Skeletal muscle tissue (tissue), 4 donors: ENCODE results near the gene RASD1. TPM values are rescaled to one million over a fixed set of nuclear protein-coding genes. Genes with fewer than 3 reads are reported as not detected.
"Not testable (repeated sequence)": the region's sequence is repeated elsewhere in the genome, so short reads cannot be mapped to it uniquely, and the experiment has no call there.

Experiments
- H3K27ac ChIP-seq: one replicate; pipeline ENCODE4 v1.7.0; 2013; ENCODE audit warnings: mild to moderate bottlenecking, low read depth, low read length, inconsistent platforms
- H3K27me3 ChIP-seq, 3 donors: one replicate each; pipeline ENCODE4 v1.7.0; 2013; ENCODE audit warnings: low read length in 3 of 3; ENCODE audit not compliant: control insufficient read depth in 3 of 3, insufficient read depth in 3 of 3
- H3K36me3 ChIP-seq, 3 donors: one replicate each; pipeline ENCODE4 v1.7.0; 2013; ENCODE audit warnings: low read length in 3 of 3; ENCODE audit not compliant: control insufficient read depth in 3 of 3, insufficient read depth in 3 of 3
- H3K4me1 ChIP-seq, 3 donors: one replicate each; pipeline ENCODE4 v1.7.0; 2013; ENCODE audit warnings: low read length in 3 of 3, mild to moderate bottlenecking in 3 of 3; ENCODE audit not compliant: control insufficient read depth in 3 of 3, insufficient read depth in 3 of 3
- H3K4me3 ChIP-seq, 3 donors: one replicate each; pipeline ENCODE4 v1.7.0; 2013; ENCODE audit warnings: low read length in 3 of 3
- H3K9ac ChIP-seq, 3 donors: one replicate each; pipeline ENCODE4 v1.7.0; 2013; ENCODE audit warnings: low read length in 3 of 3, mild to moderate bottlenecking in 3 of 3, moderate library complexity in 2 of 3, low read depth in 1 of 3
- H3K9me3 ChIP-seq, 3 donors: one replicate each; pipeline ENCODE4 v1.7.0; 2013; ENCODE audit warnings: low read length in 3 of 3; ENCODE audit not compliant: control insufficient read depth in 3 of 3
- total RNA-seq: library from RNA; depleted of rRNA; stranded (reverse); fragments of >200 nt; gene quantifications from one replicate; pipeline ENCODE4 v1.2.3, GENCODE V29; 2014
- donor health status: Osteomylitis.

The RASD1 gene
- total RNA-seq, 1 donor from 2014 or later = 4.2 TPM

DNA sequence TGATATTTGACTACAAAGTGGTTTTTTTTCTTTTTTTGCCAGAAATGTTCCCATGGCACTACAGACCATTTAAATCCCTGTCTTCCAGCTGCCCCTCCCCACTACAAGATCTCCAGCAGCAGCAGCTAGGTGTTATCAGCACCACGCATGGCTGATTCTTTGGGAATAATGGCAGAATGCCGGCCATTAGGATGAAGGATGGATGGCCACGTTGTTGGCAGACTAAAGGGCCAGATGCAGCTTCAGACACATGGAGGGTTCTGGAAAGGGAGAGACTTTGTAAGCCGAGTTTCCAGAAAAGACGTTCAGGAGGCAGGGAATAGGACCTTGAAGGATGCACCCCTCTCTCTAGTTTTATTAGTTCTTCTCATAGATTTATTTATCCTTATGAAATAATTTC lies 29.7 kb downstream of the RASD1 start:
- Histone ChIP-seq H3K27ac (no peak overlapping the region), H3K27me3 (peaks cover 9 to 10% (median 9%) of the 10 kb centered on the region in 3 donors)

GRCh38 chr17:17465878-17466277 lies 30.3 kb downstream of the RASD1 start:
- not testable (repeated sequence) for H3K36me3 ChIP-seq, H3K4me1 ChIP-seq, H3K4me3 ChIP-seq, H3K27ac ChIP-seq, H3K9me3 ChIP-seq, H3K9ac ChIP-seq
- H3K27me3 ChIP-seq = peaks cover 9 to 10% (median 9%) of the 10 kb centered on the region in 3 donors

More for the DNA sequence above, 29.7 kb downstream of the RASD1 start:
- Histone ChIP-seq H3K9me3 (peaks cover 0 to 3% (median 0%) of the 10 kb centered on the region in 3 donors), H3K4me1 (peaks cover 0 to 3% (median 0%) of the 10 kb centered on the region in 3 donors), H3K36me3 (no peaks in the 10 kb centered on the region), H3K4me3 (no peak overlapping the region), H3K9ac (no peak overlapping the region)

DNA sequence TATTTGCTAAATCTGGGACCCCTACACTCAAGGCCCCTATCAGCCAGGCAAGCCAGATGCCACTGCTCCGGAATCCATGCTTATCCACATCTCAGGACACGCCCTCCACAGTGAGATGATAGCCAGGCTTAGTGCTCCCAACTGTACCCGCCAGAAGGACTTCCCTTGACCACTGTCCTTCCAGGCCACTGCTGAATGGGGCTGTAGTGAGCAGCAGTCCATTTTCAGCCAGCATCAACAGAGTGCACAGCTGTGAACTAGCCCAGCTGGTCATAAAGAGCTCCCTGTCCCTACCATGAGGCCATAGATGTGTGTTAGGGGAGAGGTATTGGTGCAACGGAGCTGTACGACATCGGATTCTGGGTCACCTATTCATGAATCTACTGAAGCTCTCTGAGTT lies 32.4 kb downstream of the RASD1 start:
- Histone ChIP-seq H3K27ac (no peak overlapping the region), H3K9me3 (peaks cover 0 to 3% (median 0%) of the 10 kb centered on the region in 3 donors), H3K36me3 (no peaks in the 10 kb centered on the region), H3K9ac (no peak overlapping the region), H3K4me3 (no peak overlapping the region), H3K27me3 (peaks cover 0 to 4% (median 3%) of the 10 kb centered on the region in 3 donors), H3K4me1 (peaks cover 0 to 3% (median 0%) of the 10 kb centered on the region in 3 donors)

DNA sequence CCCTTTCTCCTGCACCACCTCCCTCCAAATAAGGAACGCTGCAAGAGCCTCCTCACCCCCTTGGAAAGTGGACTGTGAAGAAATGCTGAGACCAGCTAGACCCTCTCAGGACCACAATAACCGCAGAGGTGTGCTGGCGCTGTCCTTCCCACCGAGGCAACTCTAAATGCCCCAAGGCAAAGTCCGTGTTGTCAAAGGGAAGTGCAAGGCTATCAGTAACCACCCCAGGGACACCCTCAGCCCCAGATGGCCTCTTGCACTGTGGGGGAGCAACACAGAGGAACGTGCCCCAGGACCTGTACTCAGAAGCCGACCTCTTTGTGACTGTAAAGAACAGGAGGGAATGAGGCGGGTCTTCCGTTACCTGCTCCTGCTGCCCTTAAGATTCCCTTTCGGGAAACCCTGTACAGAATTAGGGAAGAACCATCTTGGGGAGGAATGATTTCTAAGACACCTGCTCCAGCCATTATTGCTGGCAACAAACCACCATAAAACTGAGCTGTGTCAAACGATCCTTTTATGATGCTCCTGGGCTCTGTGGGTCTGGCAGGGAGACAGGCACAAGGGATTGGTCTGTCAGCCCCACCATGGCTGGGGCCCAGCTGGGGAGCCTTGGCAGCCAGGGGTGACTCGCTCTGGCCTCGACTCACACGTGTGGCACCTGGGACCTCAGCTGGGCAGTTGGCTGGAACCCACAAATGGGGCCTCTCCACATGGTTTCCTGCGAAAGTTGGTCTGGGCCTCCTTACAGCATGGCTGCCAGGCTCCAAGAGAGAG lies 34.0 kb downstream of the RASD1 start:
- no peaks in the 10 kb centered on the region for H3K9me3 ChIP-seq
- peaks cover 0 to 4% (median 0%) of the 10 kb centered on the region in 3 donors for H3K27me3 ChIP-seq
- no peak overlapping the region for H3K4me3 ChIP-seq
- H3K36me3 ChIP-seq = no peaks in the 10 kb centered on the region
- H3K9ac ChIP-seq = no peak overlapping the region
- H3K27ac ChIP-seq = no peak overlapping the region
- H3K4me1 ChIP-seq = no peaks in the 10 kb centered on the region

- H3K9me3 ChIP-seq = no peaks in the 10 kb centered on the region
- H3K27me3 ChIP-seq = peaks cover 0 to 4% (median 0%) of the 10 kb centered on the region in 3 donors
- H3K4me3 ChIP-seq = no peak overlapping the region
- no peak overlapping the region for H3K27ac ChIP-seq
- no peaks in the 10 kb centered on the region for H3K4me1 ChIP-seq
- no peaks in the 10 kb centered on the region for H3K36me3 ChIP-seq
- H3K9ac ChIP-seq = no peak overlapping the region
Observed at GRCh38 chr17:17460038-17460437, 36.2 kb downstream of the RASD1 start.

GRCh38 chr17:17457680-17458079 lies 38.5 kb downstream of the RASD1 start:
- Histone ChIP-seq H3K27me3 (no peaks in the 10 kb centered on the region), H3K4me3 (no peak overlapping the region), H3K9me3 (no peaks in the 10 kb centered on the region), H3K36me3 (no peaks in the 10 kb centered on the region), H3K4me1 (no peaks in the 10 kb centered on the region), H3K27ac (no peak overlapping the region), H3K9ac (no peak overlapping the region)

DNA sequence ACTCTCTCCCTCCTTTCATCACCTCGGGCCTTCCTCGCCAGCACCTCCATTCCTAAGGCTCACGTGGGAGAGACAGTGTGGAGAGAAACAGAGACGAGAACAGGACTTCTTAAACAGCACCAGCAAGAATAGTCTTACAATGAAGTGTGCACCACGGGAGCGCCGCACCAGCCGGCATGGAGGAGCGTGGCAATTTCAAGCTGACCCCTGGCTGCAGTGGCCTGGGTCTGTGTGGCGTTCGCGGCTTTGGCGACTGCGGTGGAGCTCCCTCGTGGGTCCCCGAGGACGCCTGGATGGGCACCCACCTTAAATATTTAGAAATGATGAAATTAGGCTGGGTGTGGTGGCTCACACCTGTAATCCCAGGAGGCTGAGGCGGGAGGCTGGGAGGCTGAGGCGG lies 39.9 kb downstream of the RASD1 start:
- no peaks in the 10 kb centered on the region for H3K4me1 ChIP-seq
- no peaks in the 10 kb centered on the region for H3K27me3 ChIP-seq
- H3K27ac ChIP-seq = no peak overlapping the region
- H3K9ac ChIP-seq = no peak overlapping the region
- H3K9me3 ChIP-seq = no peaks in the 10 kb centered on the region
- H3K4me3 ChIP-seq = no peak overlapping the region
- H3K36me3 ChIP-seq = no peaks in the 10 kb centered on the region

GRCh38 chr17:17455173-17455572 lies 41.0 kb downstream of the RASD1 start:
- no peaks in the 10 kb centered on the region for H3K4me1 ChIP-seq
- H3K27ac ChIP-seq = no peak overlapping the region
- H3K36me3 ChIP-seq = no peaks in the 10 kb centered on the region
- no peaks in the 10 kb centered on the region for H3K27me3 ChIP-seq
- no peak overlapping the region for H3K9ac ChIP-seq
- no peak overlapping the region for H3K4me3 ChIP-seq
- no peaks in the 10 kb centered on the region for H3K9me3 ChIP-seq

DNA sequence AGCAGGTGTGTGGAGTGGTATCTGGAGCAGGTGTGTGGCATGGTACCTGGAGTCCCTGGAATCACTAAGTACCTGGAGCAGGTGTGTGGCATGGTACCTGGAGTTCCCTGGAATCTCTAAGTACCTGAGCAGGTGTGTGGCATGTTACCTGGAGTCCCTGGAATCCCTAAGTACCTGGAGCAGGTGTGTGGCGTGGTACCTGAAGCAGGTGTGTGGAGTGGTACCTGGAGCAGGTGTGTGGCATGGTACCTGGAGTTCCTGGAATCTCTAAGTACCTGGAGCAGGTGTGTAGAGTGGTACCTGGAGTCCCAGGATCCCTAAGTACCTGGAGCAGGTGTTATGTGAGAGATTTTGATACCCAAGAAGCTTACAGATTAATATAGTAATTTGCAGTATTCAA lies 41.5 kb downstream of the RASD1 start:
- not testable (repeated sequence) for H3K9me3 ChIP-seq, H3K4me3 ChIP-seq, H3K27me3 ChIP-seq, H3K4me1 ChIP-seq, H3K36me3 ChIP-seq, H3K9ac ChIP-seq, H3K27ac ChIP-seq

DNA sequence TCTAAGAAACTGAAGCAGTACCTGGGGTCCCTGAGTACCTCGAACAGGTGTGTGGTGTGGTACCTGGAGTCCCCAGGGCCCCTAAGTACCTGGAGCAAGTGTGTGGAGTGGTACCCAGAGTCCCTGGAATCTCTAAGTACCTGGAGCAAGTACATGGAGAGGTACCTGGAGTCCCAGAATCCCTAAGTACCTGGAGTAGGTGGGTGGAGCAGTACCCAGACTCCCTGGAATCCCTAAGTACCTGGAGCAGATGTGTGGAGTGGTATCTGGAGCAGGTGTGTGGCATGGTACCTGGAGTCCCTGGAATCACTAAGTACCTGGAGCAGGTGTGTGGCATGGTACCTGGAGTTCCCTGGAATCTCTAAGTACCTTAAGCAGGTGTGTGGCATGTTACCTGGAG lies 41.9 kb downstream of the RASD1 start:
- H3K4me3 ChIP-seq = no peak overlapping the region
- H3K27ac ChIP-seq = no peak overlapping the region
- no peaks in the 10 kb centered on the region for H3K27me3 ChIP-seq
- no peaks in the 10 kb centered on the region for H3K36me3 ChIP-seq
- no peaks in the 10 kb centered on the region for H3K4me1 ChIP-seq
- H3K9me3 ChIP-seq = no peaks in the 10 kb centered on the region
- no peak overlapping the region for H3K9ac ChIP-seq
